ENCODE measurements around the gene NAT9.

NAT9 gene

GRCh38 chr17:74733365-74734122 lies 42.6 kb downstream of the NAT9 start:
- no peak overlapping the region for H3K4me3 ChIP-seq (ENCODE audit: low read length)
- no peak for TF ChIP-seq ZNF274 (IDR thresholded peaks at IDR 0.05; ENCODE audit: low read depth, low read length)

GRCh38 chr17:74732042-74732867 lies 43.9 kb downstream of the NAT9 start:
- TF ChIP-seq ZNF274 (IDR thresholded peaks at IDR 0.05; ENCODE audit: low read depth, low read length): no peak

GRCh38 chr17:74731347-74731605 lies 44.9 kb downstream of the NAT9 start:
- H3K4me3 ChIP-seq (ENCODE audit: low read length): no peak overlapping the region
- TF ChIP-seq ZNF274 (IDR thresholded peaks at IDR 0.05; ENCODE audit: low read depth, low read length): no peak

More at GRCh38 chr17:74732042-74732867, 43.9 kb downstream of the NAT9 start:
- no peak overlapping the region for H3K4me3 ChIP-seq (ENCODE audit: low read length)

GRCh38 chr17:74730491-74731346 lies 45.4 kb downstream of the NAT9 start:
- TF ChIP-seq ZNF274 (IDR thresholded peaks at IDR 0.05; ENCODE audit: low read depth, low read length): no peak
- H3K4me3 ChIP-seq (ENCODE audit: low read length): no peak overlapping the region

- no peak for TF ChIP-seq ZNF274 (IDR thresholded peaks at IDR 0.05; ENCODE audit: low read depth, low read length)
- H3K4me3 ChIP-seq (ENCODE audit: low read length): no peak overlapping the region
Measured at GRCh38 chr17:74729866-74730265, 46.3 kb downstream of the NAT9 start.

GRCh38 chr17:74729368-74729767 lies 46.8 kb downstream of the NAT9 start:
- H3K4me3 ChIP-seq (ENCODE audit: low read length): no peak overlapping the region
- no peak for TF ChIP-seq ZNF274 (IDR thresholded peaks at IDR 0.05; ENCODE audit: low read depth, low read length)

GRCh38 chr17:74728702-74729075 lies 47.5 kb downstream of the NAT9 start:
- no peak for TF ChIP-seq ZNF274 (IDR thresholded peaks at IDR 0.05; ENCODE audit: low read depth, low read length)
- no peak overlapping the region for H3K4me3 ChIP-seq (ENCODE audit: low read length)

- H3K4me3 ChIP-seq (ENCODE audit: low read length): no peak overlapping the region
- no peak for TF ChIP-seq ZNF274 (IDR thresholded peaks at IDR 0.05; ENCODE audit: low read depth, low read length)
Measured at GRCh38 chr17:74728033-74728701, 48.0 kb downstream of the NAT9 start.

GRCh38 chr17:74725111-74725510 lies 51.0 kb downstream of the NAT9 start:
- TF ChIP-seq ZNF274 (IDR thresholded peaks at IDR 0.05; ENCODE audit: low read depth, low read length): no peak
- no peak overlapping the region for H3K4me3 ChIP-seq (ENCODE audit: low read length)

GRCh38 chr17:74723891-74724290 lies 52.3 kb downstream of the NAT9 start:
- no peak for TF ChIP-seq ZNF274 (IDR thresholded peaks at IDR 0.05; ENCODE audit: low read depth, low read length)
- H3K4me3 ChIP-seq (ENCODE audit: low read length): no peak overlapping the region

GRCh38 chr17:74722782-74723181 lies 53.4 kb downstream of the NAT9 start:
- no peak for TF ChIP-seq ZNF274 (IDR thresholded peaks at IDR 0.05; ENCODE audit: low read depth, low read length)
- no peak overlapping the region for H3K4me3 ChIP-seq (ENCODE audit: low read length)
